Loucy (cell line): ENCODE measurements around the gene STXBP5.

ENCODE experiments used
- H2AFZ ChIP-seq: fragments of 200-600 bp; sonication (generic); 2 replicates; pipeline ENCODE4 v1.6.0; 2016; ENCODE audit warnings: antibody characterized with exemption, mild to moderate bottlenecking, low read length, moderate library complexity
- H3F3A ChIP-seq: fragments of 200-600 bp; 2 replicates; pipeline ENCODE4 v1.6.0; 2016; ENCODE audit warnings: antibody characterized with exemption, low read depth, mild to moderate bottlenecking
- H3K27me3 ChIP-seq: fragments of 200-600 bp; sonication (generic); 2 replicates; pipeline ENCODE4 v1.6.1; 2014; ENCODE audit warnings: low read length, mild to moderate bottlenecking; ENCODE audit not compliant: insufficient read depth, poor library complexity, severe bottlenecking
- H3K36me3 ChIP-seq: fragments of 200-600 bp; sonication (generic); 2 replicates; pipeline ENCODE4 v1.6.1; 2016; ENCODE audit warnings: low read length; ENCODE audit not compliant: insufficient read depth
- H3K4me1 ChIP-seq: fragments of 200-600 bp; sonication (generic); 2 replicates; pipeline ENCODE4 v1.5.1; 2014; ENCODE audit warnings: low read length, mild to moderate bottlenecking; ENCODE audit not compliant: insufficient read depth, poor library complexity, severe bottlenecking
- H3K4me2 ChIP-seq: fragments of 200-600 bp; sonication (generic); 2 replicates; pipeline ENCODE4 v1.6.0; 2014; ENCODE audit warnings: antibody characterized with exemption, low read length, low read depth, mild to moderate bottlenecking; ENCODE audit not compliant: poor library complexity, severe bottlenecking
- H3K4me3 ChIP-seq: fragments of 200-600 bp; sonication (generic); 2 replicates; pipeline ENCODE4 v1.5.1; 2014; ENCODE audit warnings: low read length, mild to moderate bottlenecking, mixed read lengths; ENCODE audit not compliant: poor library complexity, severe bottlenecking
- H3K79me2 ChIP-seq: fragments of 200-600 bp; sonication (generic); 2 replicates; pipeline ENCODE4 v1.6.1; 2014; ENCODE audit warnings: low read length; ENCODE audit not compliant: insufficient read depth
- H3K9ac ChIP-seq: fragments of 200-600 bp; sonication (generic); 2 replicates; pipeline ENCODE4 v1.6.0; 2014; ENCODE audit warnings: mild to moderate bottlenecking, low read depth, low read length, moderate library complexity; ENCODE audit not compliant: poor library complexity, severe bottlenecking
- H3K9me2 ChIP-seq: fragments of 200-600 bp; sonication (generic); replicated peaks from 2 replicates; pipeline ENCODE4 v1.6.1; 2016; ENCODE audit warnings: low read depth, low read length, mixed read lengths
- H3K9me3 ChIP-seq: fragments of 200-600 bp; sonication (generic); 2 replicates; pipeline ENCODE4 v1.6.1; 2014; ENCODE audit warnings: mild to moderate bottlenecking, antibody characterized with exemption, low read length, low read depth; ENCODE audit not compliant: insufficient read depth
- H4K20me1 ChIP-seq: fragments of 200-600 bp; sonication (generic); 2 replicates; pipeline ENCODE4 v1.6.0; 2014; ENCODE audit warnings: antibody characterized with exemption, low read length, mild to moderate bottlenecking; ENCODE audit not compliant: insufficient read depth, poor library complexity, severe bottlenecking
- EZH2phosphoT487 ChIP-seq: fragments of 200-600 bp; IDR thresholded peaks from 2 replicates; pipeline ENCODE4 v1.6.1; 2018; ENCODE audit warnings: antibody characterized with exemption, mild to moderate bottlenecking, moderate library complexity, borderline replicate concordance
- TF ChIP-seq, protein P1 (sequence below): fragments of 200-600 bp; sonication (generic); conservative IDR thresholded peaks from 2 replicates; pipeline ENCODE4 v1.5.1; 2014; ENCODE audit warnings: mild to moderate bottlenecking, antibody characterized with exemption, low read length

Gene STXBP5

DNA sequence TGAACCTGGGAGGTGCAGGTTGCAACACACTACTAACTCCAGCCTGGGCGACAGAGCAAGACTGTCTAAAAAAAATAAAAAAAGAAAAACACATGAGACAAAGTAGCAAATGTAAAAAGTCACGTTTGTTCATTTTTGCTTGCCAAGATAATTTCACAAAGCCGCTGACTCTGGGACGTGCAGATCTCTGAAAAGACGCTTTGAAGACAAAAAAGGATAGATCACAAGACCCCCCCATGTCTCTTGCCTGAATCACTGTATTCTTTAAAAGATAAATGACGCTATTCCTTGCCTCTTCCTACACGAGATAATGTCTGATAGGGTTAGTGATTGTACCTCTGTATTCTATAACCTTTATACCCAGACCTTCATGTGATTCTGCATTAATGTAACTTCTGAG lies 23.3 kb upstream of the STXBP5 start:
- TF ChIP-seq, protein P1, sequence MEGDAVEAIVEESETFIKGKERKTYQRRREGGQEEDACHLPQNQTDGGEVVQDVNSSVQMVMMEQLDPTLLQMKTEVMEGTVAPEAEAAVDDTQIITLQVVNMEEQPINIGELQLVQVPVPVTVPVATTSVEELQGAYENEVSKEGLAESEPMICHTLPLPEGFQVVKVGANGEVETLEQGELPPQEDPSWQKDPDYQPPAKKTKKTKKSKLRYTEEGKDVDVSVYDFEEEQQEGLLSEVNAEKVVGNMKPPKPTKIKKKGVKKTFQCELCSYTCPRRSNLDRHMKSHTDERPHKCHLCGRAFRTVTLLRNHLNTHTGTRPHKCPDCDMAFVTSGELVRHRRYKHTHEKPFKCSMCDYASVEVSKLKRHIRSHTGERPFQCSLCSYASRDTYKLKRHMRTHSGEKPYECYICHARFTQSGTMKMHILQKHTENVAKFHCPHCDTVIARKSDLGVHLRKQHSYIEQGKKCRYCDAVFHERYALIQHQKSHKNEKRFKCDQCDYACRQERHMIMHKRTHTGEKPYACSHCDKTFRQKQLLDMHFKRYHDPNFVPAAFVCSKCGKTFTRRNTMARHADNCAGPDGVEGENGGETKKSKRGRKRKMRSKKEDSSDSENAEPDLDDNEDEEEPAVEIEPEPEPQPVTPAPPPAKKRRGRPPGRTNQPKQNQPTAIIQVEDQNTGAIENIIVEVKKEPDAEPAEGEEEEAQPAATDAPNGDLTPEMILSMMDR = no peak
- TF ChIP-seq EZH2phosphoT487 = no peak
- H3K4me2 ChIP-seq = no peak overlapping the region

DNA sequence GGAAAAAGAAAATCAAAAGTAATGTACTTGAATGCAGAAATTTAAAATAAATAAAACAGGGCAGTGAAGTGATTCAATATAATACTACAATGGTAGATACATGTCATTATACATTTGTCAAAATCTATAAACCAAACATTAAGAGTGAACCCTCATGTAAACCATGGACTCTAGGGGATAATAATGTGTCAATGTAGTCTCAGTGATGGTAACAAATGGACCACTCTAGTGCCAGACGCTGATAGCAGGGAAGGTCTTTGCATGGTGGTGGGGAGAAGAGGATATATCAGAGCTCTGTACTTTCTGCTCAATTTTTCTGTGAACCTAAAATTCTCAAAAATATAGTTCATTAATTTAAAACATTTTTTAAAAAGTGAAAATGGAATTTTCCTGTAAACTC lies 19.8 kb upstream of the STXBP5 start:
- Histone ChIP-seq H2AFZ (no peak overlapping the region), H3K27me3 (no peaks in the 10 kb centered on the region), H3K4me3 (no peak overlapping the region), H3K4me1 (peaks cover 3% of the 10 kb centered on the region), H3K36me3 (no peaks in the 10 kb centered on the region), H3K9me3 (no peaks in the 10 kb centered on the region), H3K79me2 (no peaks in the 10 kb centered on the region), H4K20me1 (no peaks in the 10 kb centered on the region), H3K9ac (no peak overlapping the region), H3F3A (no peaks in the 10 kb centered on the region), H3K4me2 (no peak overlapping the region), H3K9me2 (no peaks in the 10 kb centered on the region)
- TF ChIP-seq, protein P1 = no peak
- no peak for TF ChIP-seq EZH2phosphoT487

More for the DNA sequence above, 23.3 kb upstream of the STXBP5 start:
- Histone ChIP-seq H4K20me1 (no peaks in the 10 kb centered on the region), H3K4me1 (peaks cover 20% of the 10 kb centered on the region), H2AFZ (no peak overlapping the region), H3K9me3 (no peaks in the 10 kb centered on the region), H3K9ac (no peak overlapping the region), H3F3A (no peaks in the 10 kb centered on the region), H3K27me3 (no peaks in the 10 kb centered on the region), H3K79me2 (no peaks in the 10 kb centered on the region), H3K36me3 (no peaks in the 10 kb centered on the region), H3K4me3 (no peak overlapping the region), H3K9me2 (no peaks in the 10 kb centered on the region)

DNA sequence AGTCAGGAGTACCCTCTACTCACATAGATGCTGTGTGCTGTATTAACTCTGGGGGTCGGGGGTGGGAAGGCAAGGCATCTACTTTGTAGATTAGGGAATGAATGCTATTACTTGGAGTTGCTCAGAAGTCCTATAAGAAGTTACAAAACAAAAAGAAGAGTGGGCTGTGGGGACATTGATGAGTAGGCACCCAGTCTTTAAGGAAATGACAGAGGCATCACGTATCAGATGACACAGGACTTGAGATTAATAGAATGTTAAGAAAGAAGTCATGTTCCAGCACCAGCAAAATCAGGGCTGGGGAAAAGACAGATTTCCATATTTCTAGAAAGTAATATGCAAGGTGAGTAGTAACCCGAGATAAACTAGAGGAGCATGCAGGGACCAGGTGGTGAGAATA lies 19.0 kb upstream of the STXBP5 start:
- Histone ChIP-seq H3K4me1 (no peaks in the 10 kb centered on the region), H3K9ac (no peak overlapping the region), H3F3A (no peaks in the 10 kb centered on the region), H3K9me3 (no peaks in the 10 kb centered on the region), H3K9me2 (no peaks in the 10 kb centered on the region), H4K20me1 (no peaks in the 10 kb centered on the region), H2AFZ (no peak overlapping the region), H3K36me3 (no peaks in the 10 kb centered on the region), H3K4me2 (no peak overlapping the region), H3K27me3 (no peaks in the 10 kb centered on the region), H3K4me3 (no peak overlapping the region), H3K79me2 (no peaks in the 10 kb centered on the region)
- TF ChIP-seq, protein P1 = no peak
- TF ChIP-seq EZH2phosphoT487 = no peak
